Measurements from ENCODE around the gene ATF3. TPM values are rescaled to one million over a fixed set of nuclear protein-coding genes. Genes with fewer than 3 reads are reported as not detected.
"Not testable (repeated sequence)": the region's sequence is repeated elsewhere in the genome, so short reads cannot be mapped to it uniquely, and the experiment has no call there.

Gene ATF3
- total RNA-seq, 1 donor from 2014 or later, result 16.8 TPM

DNA sequence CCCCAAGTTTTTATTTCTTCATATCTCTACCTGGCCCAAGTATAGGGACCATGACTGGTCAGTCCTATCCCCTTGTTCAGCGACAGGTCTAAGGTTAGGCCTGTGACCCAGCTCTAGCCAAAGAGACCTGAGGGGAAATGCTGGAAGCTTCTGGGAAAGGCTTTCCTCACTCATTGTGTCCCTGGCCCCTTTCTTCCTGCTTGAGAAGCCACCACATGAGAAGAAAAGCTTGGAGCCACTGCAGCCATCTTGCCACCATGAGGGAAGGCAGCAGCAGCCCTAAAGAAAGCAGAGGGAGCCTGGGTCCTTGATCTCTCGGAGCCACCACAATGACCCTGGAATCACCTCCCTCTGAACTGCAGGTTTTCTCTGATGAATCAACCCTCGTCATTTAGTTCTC, 43.4 kb downstream of the ATF3 start:
- Mint-ChIP-seq H3K4me1 (no peaks in the 10 kb centered on the region), H3K9me3 (no peaks in the 10 kb centered on the region), H3K27me3 (peaks cover 9% of the 10 kb centered on the region), H3K27ac (no peak overlapping the region), H3K4me3 (no peak overlapping the region), H3K36me3 (ENCODE audit: low read depth) (no peaks in the 10 kb centered on the region)
- intact Hi-C loops (cut with micrococcal nuclease), result loop anchor here (2.0 kb wide), 1 partner anchor 21 kb away; no protein-coding TSS in a partner anchor
- ChIA-PET CTCF (no interaction called here), POLR2A (no interaction called here)
- ATAC-seq (ENCODE audit: low read depth) (no peak), DNase-seq (no peak)
- TF ChIP-seq, protein P1, sequence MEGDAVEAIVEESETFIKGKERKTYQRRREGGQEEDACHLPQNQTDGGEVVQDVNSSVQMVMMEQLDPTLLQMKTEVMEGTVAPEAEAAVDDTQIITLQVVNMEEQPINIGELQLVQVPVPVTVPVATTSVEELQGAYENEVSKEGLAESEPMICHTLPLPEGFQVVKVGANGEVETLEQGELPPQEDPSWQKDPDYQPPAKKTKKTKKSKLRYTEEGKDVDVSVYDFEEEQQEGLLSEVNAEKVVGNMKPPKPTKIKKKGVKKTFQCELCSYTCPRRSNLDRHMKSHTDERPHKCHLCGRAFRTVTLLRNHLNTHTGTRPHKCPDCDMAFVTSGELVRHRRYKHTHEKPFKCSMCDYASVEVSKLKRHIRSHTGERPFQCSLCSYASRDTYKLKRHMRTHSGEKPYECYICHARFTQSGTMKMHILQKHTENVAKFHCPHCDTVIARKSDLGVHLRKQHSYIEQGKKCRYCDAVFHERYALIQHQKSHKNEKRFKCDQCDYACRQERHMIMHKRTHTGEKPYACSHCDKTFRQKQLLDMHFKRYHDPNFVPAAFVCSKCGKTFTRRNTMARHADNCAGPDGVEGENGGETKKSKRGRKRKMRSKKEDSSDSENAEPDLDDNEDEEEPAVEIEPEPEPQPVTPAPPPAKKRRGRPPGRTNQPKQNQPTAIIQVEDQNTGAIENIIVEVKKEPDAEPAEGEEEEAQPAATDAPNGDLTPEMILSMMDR (IDR thresholded peaks at IDR 0.05), result no peak

DNA sequence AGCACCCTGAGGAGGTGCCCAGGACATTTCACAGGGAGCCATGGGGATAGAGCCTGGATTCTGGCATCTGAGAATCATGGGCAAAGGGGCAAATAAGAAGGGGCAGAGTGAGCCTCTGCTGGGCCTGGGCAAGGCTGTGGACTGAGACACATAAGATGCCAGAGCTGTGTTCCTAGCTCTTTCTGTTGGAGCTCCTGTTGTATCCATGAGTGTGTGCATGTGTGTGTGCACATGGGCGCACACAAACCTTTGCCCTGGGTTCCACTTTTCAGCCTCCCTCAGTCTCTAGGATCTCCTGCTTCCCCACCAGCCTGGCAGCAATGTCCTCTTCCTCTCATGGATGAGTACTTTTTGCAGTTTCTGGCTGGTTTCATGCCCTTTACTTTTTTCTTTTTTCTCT, 44.0 kb downstream of the ATF3 start:
- ChIA-PET POLR2A (interaction anchor here (0.6 kb wide), 1 partner anchor 111 kb away, joined by 6 read pairs; no protein-coding TSS in a partner anchor), CTCF (no interaction called here)
- intact Hi-C loops (cut with micrococcal nuclease), result loop anchor here (2.0 kb wide), 1 partner anchor 22 kb away; no protein-coding TSS in a partner anchor
- Mint-ChIP-seq H3K4me1 (no peaks in the 10 kb centered on the region), H3K9me3 (no peaks in the 10 kb centered on the region), H3K27ac (no peak overlapping the region), H3K27me3 (peaks cover 14% of the 10 kb centered on the region), H3K4me3 (no peak overlapping the region), H3K36me3 (ENCODE audit: low read depth) (no peaks in the 10 kb centered on the region)
- TF ChIP-seq, protein P1 (IDR thresholded peaks at IDR 0.05), result no peak
- no peak for ATAC-seq (ENCODE audit: low read depth)
- no peak for DNase-seq

- TF ChIP-seq, protein P1 (IDR thresholded peaks at IDR 0.05), result no peak
- ATAC-seq (ENCODE audit: low read depth) (no peak), DNase-seq (no peak)
- ChIA-PET POLR2A (no interaction called here), CTCF (interaction anchor here (1.0 kb wide), 1 partner anchor 9 kb away, joined by 3 read pairs; no protein-coding TSS in a partner anchor)
- H3K27ac Mint-ChIP-seq, result no peak overlapping the region
- no peaks in the 10 kb centered on the region for H3K36me3 Mint-ChIP-seq (ENCODE audit: low read depth)
- no peaks in the 10 kb centered on the region for H3K4me1 Mint-ChIP-seq
- no peak overlapping the region for H3K4me3 Mint-ChIP-seq
- intact Hi-C loops (cut with micrococcal nuclease), result no loop called here
- H3K9me3 Mint-ChIP-seq, result no peaks in the 10 kb centered on the region
- peaks cover 18% of the 10 kb centered on the region for H3K27me3 Mint-ChIP-seq
Measured at GRCh38 chr1:212655668-212656440, 47.3 kb downstream of the ATF3 start.

DNA sequence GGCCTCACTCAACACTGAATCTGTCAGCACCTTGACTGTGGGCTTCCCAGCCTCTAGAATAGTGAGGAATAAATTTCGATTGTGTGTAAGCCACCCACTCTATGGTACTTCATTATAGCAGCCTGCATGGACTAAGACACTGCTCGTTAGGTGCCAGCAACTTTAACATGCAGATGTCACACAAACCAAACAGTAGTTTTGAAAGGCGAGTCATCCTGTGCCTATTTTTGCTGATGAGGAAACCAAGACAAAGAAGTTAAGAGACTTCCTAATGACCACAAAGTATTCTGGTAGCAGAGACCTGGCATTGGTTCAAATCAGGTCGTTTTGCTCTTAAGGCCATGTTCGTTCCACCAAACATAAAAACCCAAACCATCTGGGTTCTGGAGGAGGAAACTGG, 48.2 kb downstream of the ATF3 start:
- no peak for DNase-seq
- ChIA-PET POLR2A (no interaction called here), CTCF (interaction anchor here (2.6 kb wide), 1 partner anchor 179 kb away, joined by 8 read pairs; no protein-coding TSS in a partner anchor)
- Mint-ChIP-seq H3K27ac (no peak overlapping the region), H3K27me3 (peaks cover 18% of the 10 kb centered on the region), H3K9me3 (no peaks in the 10 kb centered on the region), H3K36me3 (ENCODE audit: low read depth) (no peaks in the 10 kb centered on the region), H3K4me1 (no peaks in the 10 kb centered on the region), H3K4me3 (no peak overlapping the region)
- intact Hi-C loops (cut with micrococcal nuclease), result no loop called here
- no peak for ATAC-seq (ENCODE audit: low read depth)
- TF ChIP-seq, protein P1 (IDR thresholded peaks at IDR 0.05), result no peak

- CTCF ChIA-PET, result interaction anchor here (2.6 kb wide), 1 partner anchor 181 kb away, joined by 8 read pairs; no protein-coding TSS in a partner anchor
- H3K9me3 Mint-ChIP-seq; ATAC-seq (ENCODE audit: low read depth); intact Hi-C loops (cut with micrococcal nuclease); H3K27ac Mint-ChIP-seq; H3K4me3 Mint-ChIP-seq; H3K4me1 Mint-ChIP-seq; DNase-seq; H3K36me3 Mint-ChIP-seq (ENCODE audit: low read depth); POLR2A ChIA-PET: not testable (repeated sequence)
- peaks cover 18% of the 10 kb centered on the region for H3K27me3 Mint-ChIP-seq
Measured at GRCh38 chr1:212658250-212658649, 49.7 kb downstream of the ATF3 start.

Measured in activated B cell treated with CpG ODN at 0.5 μM for 24 hours (primary cell).